ENCODE results near the gene TPGS1.

DNA sequence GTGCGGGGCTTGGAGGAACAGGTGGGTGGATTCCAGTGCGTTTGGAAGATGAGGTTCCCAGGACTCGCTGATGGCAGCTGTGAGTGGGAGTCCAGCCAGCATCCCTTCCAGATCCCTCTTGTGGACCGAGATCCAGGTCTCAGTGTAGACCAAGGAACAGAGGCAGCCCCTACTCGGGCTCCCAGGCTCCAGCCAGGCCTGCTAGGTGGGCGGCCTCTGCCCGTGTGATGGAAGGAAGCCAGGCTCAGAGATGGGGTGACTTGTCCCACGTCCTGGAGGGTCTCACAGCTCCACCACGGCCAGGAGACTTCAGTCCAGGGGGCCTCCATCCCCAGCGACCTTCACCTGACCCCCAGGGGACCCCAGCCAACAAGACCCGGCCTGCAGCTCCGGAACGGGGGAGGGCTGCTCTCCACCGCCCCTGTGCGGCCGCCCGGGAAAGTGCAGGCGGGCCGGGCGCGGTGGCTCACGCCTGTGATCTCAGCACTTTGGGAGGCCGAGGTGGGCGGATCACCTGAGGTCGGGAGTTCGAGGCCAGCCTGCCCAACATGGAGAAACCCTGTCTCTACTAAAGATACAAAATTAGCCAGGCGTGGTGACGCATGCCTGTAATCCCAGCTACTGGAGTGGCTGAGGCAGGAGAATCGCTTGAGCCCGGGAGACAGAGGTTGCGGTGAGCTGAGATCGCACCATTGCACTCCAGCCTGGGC lies 11.7 kb upstream of the TPGS1 start:
- TF ChIP-seq, protein P1, sequence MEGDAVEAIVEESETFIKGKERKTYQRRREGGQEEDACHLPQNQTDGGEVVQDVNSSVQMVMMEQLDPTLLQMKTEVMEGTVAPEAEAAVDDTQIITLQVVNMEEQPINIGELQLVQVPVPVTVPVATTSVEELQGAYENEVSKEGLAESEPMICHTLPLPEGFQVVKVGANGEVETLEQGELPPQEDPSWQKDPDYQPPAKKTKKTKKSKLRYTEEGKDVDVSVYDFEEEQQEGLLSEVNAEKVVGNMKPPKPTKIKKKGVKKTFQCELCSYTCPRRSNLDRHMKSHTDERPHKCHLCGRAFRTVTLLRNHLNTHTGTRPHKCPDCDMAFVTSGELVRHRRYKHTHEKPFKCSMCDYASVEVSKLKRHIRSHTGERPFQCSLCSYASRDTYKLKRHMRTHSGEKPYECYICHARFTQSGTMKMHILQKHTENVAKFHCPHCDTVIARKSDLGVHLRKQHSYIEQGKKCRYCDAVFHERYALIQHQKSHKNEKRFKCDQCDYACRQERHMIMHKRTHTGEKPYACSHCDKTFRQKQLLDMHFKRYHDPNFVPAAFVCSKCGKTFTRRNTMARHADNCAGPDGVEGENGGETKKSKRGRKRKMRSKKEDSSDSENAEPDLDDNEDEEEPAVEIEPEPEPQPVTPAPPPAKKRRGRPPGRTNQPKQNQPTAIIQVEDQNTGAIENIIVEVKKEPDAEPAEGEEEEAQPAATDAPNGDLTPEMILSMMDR (IDR thresholded peaks at IDR 0.05; ENCODE audit: borderline replicate concordance, extremely low read depth, low read length, poor library complexity, severe bottlenecking): peak; percentile 47
- TF ChIP-seq EZH2 (IDR thresholded peaks at IDR 0.05; ENCODE audit: borderline replicate concordance, low read depth, low read length, severe bottlenecking): no peak

Measured in DND-41 (cell line).